AG04450 (cell line): ENCODE data around the gene NPHP4. TPM values are rescaled to one million over a fixed set of nuclear protein-coding genes. Genes with fewer than 3 reads are reported as not detected.

Experiments used
- CTCF ChIA-PET: fragments of 300-600, 350-600 bp; formaldehyde crosslinking; extraction: SDS; loops from one replicate; lab custom pipeline; 2022; ENCODE audit warnings: antibody characterized with exemption, inconsistent platforms; lab: Charles Lee
- POLR2A ChIA-PET: fragments of 350-600 bp; formaldehyde crosslinking; extraction: SDS; loops from one replicate; lab custom pipeline; 2021; ENCODE audit warnings: antibody characterized with exemption, inconsistent platforms; lab: Yijun Ruan, JAX
- DNase-seq: peaks from one replicate; pipeline ENCODE4 v3.0.0-alpha.2; 2011; ENCODE audit warnings: low read depth, low spot score
- H3K27ac ChIP-seq: one replicate; pipeline ENCODE4 v1.5.1; 2012; ENCODE audit warnings: low read depth, low read length, control low read depth
- H3K27me3 ChIP-seq: one replicate; pipeline ENCODE4 v1.6.0; 2012; ENCODE audit warnings: low read length; ENCODE audit not compliant: control insufficient read depth, insufficient read depth
- H3K4me3 ChIP-seq: 2 replicates; pipeline ENCODE4 v1.5.1; 2011; ENCODE audit warnings: mild to moderate bottlenecking, low read depth, low read length, control low read depth
- H3K9me3 ChIP-seq: 2 replicates; pipeline ENCODE4 v1.5.1; 2012; ENCODE audit warnings: low read length; ENCODE audit not compliant: control insufficient read depth, insufficient read depth
- polyA plus RNA-seq: library from polyadenylated mRNA; depleted of rRNA; stranded (reverse); fragments of >200 nt; gene quantifications from 2 replicates; pipeline ENCODE4 v1.2.3, GENCODE V29; 2011; rRNA removed
- small RNA-seq: library from RNA; depleted of rRNA; stranded (forward); fragments of <200 nt; gene quantifications from one replicate; pipeline ENCODE3, GENCODE V24; 2012; ENCODE audit warnings: low read depth; ENCODE audit not compliant: insufficient read length
- TF ChIP-seq, protein P1 (sequence below): IDR thresholded peaks from 2 replicates; pipeline ENCODE4 v1.5.1; 2011; ENCODE audit warnings: low read depth, low read length, control low read depth, inconsistent platforms

The NPHP4 gene
- polyA plus RNA-seq, 1 experiment, result 1.6 TPM

- CTCF ChIA-PET, result no interaction called here
Observed at GRCh38 chr1:5815211-5815610, 177.0 kb downstream of the NPHP4 start.

DNA sequence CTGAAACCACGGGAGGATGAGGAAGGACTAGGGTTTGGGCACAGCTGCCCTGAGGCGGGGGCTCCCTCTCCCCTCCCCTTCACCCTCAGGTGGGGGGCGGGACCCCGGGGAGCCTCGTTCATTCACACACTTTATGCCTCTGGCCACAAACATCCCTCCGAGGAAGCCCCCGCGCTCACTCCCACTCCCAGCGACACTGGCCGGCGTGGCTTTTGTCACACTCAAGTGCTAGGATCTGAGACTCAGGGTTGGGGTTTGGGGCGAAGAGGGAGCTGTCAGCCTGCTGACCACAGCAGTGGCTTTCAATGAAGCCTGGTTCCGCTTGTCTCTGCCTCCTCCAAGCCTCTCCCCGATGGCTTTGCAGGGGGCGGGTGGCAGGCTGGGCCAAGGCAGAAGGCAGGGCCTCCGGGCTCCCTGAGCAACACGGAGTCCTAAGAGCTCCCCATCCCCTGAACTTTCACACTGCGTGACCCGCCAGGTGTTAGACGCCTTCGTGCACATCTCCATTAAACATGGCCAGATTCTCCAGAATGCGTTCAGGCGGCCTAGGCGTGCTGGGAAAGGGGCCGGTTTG, 178.1 kb downstream of the NPHP4 start:
- DNase-seq, result no peak
- no peaks in the 10 kb centered on the region for H3K27me3 ChIP-seq
- no peak overlapping the region for H3K27ac ChIP-seq
- ChIA-PET POLR2A (no interaction called here), CTCF (no interaction called here)
- no peak overlapping the region for H3K4me3 ChIP-seq
- peaks cover 56% of the 10 kb centered on the region for H3K9me3 ChIP-seq
- TF ChIP-seq, protein P1, sequence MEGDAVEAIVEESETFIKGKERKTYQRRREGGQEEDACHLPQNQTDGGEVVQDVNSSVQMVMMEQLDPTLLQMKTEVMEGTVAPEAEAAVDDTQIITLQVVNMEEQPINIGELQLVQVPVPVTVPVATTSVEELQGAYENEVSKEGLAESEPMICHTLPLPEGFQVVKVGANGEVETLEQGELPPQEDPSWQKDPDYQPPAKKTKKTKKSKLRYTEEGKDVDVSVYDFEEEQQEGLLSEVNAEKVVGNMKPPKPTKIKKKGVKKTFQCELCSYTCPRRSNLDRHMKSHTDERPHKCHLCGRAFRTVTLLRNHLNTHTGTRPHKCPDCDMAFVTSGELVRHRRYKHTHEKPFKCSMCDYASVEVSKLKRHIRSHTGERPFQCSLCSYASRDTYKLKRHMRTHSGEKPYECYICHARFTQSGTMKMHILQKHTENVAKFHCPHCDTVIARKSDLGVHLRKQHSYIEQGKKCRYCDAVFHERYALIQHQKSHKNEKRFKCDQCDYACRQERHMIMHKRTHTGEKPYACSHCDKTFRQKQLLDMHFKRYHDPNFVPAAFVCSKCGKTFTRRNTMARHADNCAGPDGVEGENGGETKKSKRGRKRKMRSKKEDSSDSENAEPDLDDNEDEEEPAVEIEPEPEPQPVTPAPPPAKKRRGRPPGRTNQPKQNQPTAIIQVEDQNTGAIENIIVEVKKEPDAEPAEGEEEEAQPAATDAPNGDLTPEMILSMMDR, result no peak

More at GRCh38 chr1:5815211-5815610, 177.0 kb downstream of the NPHP4 start:
- no peak overlapping the region for H3K4me3 ChIP-seq
- H3K9me3 ChIP-seq, result peaks cover 56% of the 10 kb centered on the region
- POLR2A ChIA-PET, result no interaction called here
- DNase-seq, result no peak
- TF ChIP-seq, protein P1, result no peak
- H3K27ac ChIP-seq, result no peak overlapping the region
- H3K27me3 ChIP-seq, result no peaks in the 10 kb centered on the region

DNA sequence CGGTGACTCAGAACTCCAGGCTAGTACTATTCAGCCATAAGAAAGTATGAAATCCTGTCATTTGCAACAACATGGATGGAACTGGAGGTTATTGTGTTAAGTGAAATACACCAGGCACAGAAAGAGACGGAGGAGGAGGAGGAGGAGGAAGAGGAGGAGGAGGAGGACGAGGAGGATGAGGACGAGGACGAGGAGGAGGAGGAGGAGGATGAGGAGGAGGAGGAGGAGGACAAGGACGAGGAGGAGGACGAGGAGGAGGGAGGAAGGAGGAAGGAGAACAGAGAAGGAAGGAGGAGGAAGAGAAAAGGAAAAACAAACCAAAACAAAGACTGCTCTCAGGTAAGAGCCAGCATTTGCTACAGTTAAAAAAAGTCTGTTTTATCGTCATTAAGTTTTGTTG, 178.7 kb downstream of the NPHP4 start:
- POLR2A ChIA-PET, result no interaction called here
- CTCF ChIA-PET, result no interaction called here
- Histone ChIP-seq H3K27me3 (no peaks in the 10 kb centered on the region), H3K27ac (no peak overlapping the region), H3K4me3 (no peak overlapping the region), H3K9me3 (peaks cover 56% of the 10 kb centered on the region)
- DNase-seq, result no peak
- TF ChIP-seq, protein P1, result no peak

Small RNA genes lying within 50 kb of the gene (small RNA-seq; reads per million reads assigned to genes)
- not detected for gene MIR4689

Other genes with a start within 250 kb of the NPHP4 start
- 3.1 and 3.2 TPM in 2 replicates for gene KCNAB2, start 53.5 kb upstream of the NPHP4 start, polyA plus RNA-seq
- gene CHD5, start 187.9 kb upstream of the NPHP4 start, polyA plus RNA-seq, result 0.02 and 0.06 TPM in 2 replicates
- 283 and 393 TPM in 2 replicates for gene RPL22, start 207.2 kb upstream of the NPHP4 start, polyA plus RNA-seq
- gene RNF207, start 213.7 kb upstream of the NPHP4 start, polyA plus RNA-seq, result 7.2 and 8.7 TPM in 2 replicates
- 59.3 and 65.3 TPM in 2 replicates for gene ICMT, start 243.5 kb upstream of the NPHP4 start, polyA plus RNA-seq